GM12891 (cell line): ENCODE data around the gene ROBO1.

ENCODE experiments used
- POLR2A ChIP-seq: IDR thresholded peaks from 2 replicates; pipeline ENCODE4 v1.6.1; 2011; ENCODE audit warnings: low read depth, low read length, control low read depth
- SPI1 ChIP-seq: IDR thresholded peaks from 2 replicates; pipeline ENCODE4 v1.6.1; 2011; ENCODE audit warnings: low read depth, low read length, control low read depth
- TAF1 ChIP-seq: IDR thresholded peaks from 2 replicates; pipeline ENCODE4 v1.6.1; 2011; ENCODE audit warnings: low read depth, low read length, control low read depth

GRCh38 chr3:79383402-79384012, 384.3 kb downstream of the ROBO1 start:
- TF ChIP-seq TAF1 (no peak), POLR2A (no peak), SPI1 (no peak)
